NCI-H1436 treated with DMSO at 0.1 percent for 48 hours (cell line): ENCODE data around the gene FURIN.
"Not testable (repeated sequence)": the region's sequence is repeated elsewhere in the genome, so short reads cannot be mapped to it uniquely, and the experiment has no call there.

Experiments
- DNase-seq: peaks from one replicate; lab custom pipeline; 2025; lab: John Stamatoyannopoulos, UW

Gene FURIN

GRCh38 chr15:90916461-90916860 lies 48.1 kb downstream of the FURIN start:
- DNase-seq = no peak

GRCh38 chr15:90917569-90917968 lies 49.2 kb downstream of the FURIN start:
- no peak for DNase-seq

DNA sequence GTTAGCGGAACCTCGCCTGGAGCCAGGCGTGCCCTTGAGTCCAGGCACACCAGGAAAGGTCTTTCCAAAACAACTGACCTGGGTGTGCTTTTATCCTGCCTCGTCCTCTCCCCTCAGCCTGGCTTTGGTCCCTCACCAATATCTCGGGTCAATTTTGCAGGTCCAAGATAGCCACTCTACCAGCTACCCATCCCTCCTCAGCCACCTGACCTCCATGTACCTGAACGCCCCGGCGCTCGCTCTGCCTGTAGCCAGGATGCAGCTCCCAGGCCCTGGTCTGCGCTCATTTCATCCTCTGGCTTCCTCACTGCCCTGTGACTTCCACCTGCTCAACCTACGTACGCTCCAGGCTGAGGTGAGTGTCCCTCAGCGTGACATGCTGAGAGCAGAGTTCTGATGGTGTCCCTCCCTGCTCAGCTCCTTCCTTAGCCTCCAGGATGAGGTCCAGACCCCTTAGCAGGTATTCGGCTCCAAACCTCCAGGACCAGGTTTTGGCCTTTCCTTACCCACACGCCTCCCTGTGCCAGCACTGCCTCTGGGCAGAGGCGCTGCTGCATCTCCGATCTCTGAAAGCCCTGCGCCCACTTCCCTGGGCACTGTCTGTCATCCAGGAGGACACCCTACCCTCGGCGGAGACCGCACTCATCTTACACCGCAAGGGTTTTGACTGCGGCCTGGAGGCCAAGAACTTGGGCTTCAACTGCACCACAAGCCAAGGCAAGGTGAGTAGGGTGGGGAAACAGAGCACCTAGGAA lies 49.8 kb downstream of the FURIN start:
- no peak for DNase-seq

GRCh38 chr15:90918835-90919234 lies 50.4 kb downstream of the FURIN start:
- DNase-seq = no peak

DNA sequence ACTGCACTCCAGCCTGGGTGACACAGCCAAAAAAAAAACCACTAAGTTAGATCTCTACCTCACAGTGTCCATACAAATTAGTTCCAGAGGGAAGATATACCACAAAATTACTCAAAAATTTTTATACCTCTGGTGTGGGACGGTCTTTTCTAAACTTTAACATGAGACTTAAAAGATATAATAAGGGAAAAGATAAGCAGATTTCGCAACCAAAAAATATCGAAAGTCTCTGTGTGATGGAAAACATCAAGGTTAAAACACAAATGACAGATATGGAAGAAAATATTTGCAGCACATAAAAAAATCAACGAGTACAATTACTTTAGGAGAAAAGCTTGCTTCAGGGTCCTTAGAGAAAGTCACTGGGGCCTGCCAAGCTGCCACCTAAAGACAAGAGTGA lies 53.5 kb downstream of the FURIN start:
- no peak for DNase-seq

DNA sequence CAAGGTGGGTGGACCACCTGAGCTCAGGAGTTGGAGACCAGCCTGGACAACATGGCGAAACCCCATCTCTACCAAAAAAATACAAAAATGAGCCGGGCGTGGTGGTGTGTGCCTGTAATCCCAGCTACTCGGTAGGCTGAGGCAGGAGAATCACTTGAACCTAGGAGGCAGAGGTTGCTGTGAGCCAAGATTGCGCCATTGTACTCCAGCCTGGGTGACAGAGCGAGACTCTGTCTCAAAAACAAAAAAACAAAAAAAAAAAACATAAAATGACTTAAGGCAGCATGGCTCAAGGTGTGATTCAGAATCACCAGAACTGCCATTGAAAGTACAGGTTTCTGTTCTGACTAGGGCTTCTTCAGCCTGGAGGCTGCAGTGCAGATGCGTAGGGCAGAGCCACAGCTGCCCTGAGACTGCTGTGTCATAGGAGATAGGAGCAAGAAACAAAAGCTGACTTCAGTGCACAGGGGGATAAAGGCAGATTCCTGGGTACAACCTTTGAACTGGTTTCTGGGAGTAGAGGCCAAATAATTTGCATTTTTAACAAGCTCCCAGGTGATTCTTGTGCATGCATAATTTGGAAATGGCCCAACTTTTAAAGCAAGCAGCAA lies 54.4 kb downstream of the FURIN start:
- DNase-seq = not testable (repeated sequence)

GRCh38 chr15:90924375-90924774 lies 56.0 kb downstream of the FURIN start:
- DNase-seq = no peak

GRCh38 chr15:90926766-90927165 lies 58.4 kb downstream of the FURIN start:
- DNase-seq = not testable (repeated sequence)

DNA sequence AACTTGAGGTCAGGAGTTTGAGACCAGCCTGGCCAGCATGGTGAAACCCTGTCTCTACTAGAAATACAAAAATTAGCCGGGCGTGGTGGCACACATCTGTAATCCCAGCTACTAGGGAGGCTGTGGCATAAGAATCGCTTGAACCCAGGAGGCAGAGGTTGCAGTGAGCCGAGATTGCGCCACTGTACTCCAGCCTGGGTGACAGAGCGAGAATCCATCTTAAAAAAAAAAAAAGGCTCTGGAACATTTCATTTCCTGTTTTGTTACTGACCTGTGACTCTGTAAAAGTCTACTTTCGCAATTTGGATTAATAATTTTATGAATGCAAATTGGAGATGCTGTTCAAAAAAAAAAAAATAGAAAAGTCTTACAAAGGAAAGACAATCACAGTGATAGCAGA lies 59.7 kb downstream of the FURIN start:
- DNase-seq = not testable (repeated sequence)

DNA sequence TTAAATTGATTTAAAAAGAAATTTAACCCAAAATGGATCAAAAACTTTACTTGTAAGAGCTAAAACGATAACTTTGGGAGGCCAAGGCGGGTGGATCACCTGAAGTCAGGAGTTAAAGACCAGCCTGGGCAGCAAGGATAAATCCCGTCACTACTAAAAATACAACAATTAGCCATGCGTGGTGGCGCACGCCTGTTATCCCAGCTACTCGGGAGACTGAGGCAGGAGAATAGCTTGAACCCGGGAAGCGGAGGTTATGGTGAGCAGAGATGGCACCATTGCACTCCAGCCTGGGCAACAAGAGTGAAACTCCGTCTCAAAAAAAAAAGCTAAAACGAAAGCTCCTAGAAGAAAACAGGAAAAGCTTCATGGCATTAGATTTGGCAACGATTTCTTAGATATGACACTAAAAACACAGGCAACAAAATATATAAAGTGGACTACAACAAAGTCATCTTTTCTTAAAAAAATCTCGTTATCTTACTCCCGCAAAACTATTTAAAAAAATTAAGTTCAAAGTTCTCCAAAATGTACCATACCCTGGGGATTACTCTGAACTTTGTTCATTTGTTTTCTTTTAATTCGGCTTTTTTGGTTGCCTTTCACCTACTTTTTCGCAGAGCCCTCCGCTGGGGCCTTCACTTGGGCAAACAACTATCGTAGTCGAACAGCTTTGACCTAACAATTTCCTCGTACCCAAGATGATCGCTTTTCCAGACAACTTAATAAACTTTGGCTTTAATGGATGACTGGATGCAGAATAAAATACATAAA lies 61.0 kb downstream of the FURIN start:
- no peak for DNase-seq

DNA sequence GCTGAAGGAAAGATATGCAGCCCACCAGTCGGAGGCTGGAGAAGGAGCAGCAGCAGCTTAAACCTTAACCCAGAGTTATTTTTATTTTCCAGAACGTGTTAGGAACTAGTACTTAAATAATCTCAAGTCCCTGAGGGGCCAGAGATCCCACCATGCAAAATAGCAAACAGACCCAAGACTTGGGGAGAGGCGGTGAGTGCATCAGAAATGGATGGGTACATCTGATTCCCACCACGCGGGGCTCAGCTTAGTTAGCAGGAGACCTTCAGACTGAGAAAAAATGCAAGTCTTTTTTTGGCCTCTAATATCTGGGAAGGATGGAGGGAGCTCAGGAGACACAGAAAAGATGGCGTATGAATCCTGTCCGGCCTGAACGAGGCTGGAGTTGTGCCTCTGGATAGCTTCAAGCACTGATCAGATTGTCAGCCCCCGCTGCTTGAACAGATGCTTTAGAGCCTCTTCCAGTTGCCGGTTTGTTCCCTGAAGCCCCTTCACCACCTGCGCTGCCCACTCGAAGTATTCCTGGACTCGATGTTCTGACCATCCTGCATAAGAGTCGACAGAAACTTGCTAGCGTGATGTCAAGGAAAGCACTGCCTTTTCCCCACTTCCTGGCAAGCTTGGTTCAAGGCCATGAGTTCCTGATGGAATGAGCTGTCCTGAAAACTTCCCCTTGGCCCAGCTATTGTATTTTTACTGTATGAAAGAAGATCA lies 62.6 kb downstream of the FURIN start:
- DNase-seq = no peak

- DNase-seq = no peak
These were observed 63.1 kb downstream of the FURIN start for GRCh38 chr15:90931575-90931827.

DNA sequence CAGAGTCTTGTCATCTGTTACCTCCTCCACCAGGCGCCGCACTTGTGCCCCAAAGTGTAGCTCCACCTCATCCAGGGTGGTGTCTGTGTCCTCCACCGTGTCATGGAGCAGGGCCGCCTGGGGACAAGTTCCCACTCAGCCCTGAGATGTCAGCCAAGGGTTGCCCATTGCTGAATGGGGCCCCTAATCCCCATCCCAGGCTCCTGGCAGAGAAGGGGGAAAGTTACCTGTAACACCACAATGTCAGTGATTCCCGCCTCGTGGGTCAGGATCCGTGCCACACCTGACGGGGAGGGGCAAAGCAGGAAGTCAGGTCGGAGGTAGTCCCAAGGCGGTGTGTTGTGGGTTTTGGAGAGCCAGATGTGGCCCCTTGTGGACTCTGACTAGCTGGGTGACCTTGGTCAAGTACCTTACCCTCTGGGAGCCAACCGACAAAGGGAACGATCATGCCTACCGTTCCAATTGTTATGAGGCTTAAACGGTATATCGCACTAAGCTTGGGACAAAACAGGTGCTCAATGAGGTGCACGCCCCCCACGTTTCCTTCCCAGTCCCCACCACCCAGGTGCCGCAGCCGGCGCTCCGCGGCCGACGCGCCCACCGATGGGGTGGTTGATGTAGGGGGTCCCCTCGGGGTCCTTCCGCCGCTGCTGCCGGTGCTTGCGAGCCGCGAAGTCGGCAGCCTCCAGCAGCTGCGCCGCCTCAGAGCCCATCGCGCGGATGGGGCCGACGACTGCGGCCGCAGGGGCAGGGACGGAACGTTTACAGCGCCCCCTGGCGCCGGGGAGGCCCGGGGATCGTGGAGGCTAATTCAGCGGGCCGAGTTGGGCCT lies 63.7 kb downstream of the FURIN start, which contains the start of gene HDDC3:
TSS of gene HDDC3 (minus strand) at position 722 of the 832 bp plus-strand sequence. CDS start at position 713, 9 bp downstream.
- peak; percentile 59 for DNase-seq

DNA sequence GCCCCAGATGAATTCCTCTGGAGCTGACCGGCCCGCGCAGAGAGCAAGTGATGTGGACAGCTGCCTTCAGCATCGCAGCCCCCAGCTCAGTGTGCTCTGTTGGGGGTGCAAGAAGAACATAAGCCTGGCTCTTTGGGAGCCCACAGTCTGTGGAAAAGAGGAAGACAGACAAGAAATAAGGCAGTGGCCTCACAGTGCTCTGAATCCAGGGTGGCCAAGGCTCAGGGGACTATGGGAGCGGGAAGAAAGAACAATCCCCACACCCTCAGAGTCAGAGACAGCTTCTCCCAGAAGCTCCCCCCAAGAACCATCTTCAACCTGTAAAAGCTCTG lies 64.2 kb downstream of the FURIN start:
- no peak for DNase-seq
